Duodenal mucosa (tissue), 2 donors: Measurements from ENCODE around the gene GRPEL1.

Experiments used
- H3K27ac ChIP-seq: one replicate; pipeline ENCODE4 v1.7.0; 2013; ENCODE audit warnings: low read depth, low read length
- H3K27me3 ChIP-seq, 2 donors: one replicate each; pipeline ENCODE4 v1.7.0; 2013; ENCODE audit warnings: low read length in 2 of 2, control low read depth in 1 of 2; ENCODE audit not compliant: insufficient read depth in 2 of 2, control insufficient read depth in 1 of 2
- H3K36me3 ChIP-seq, 2 donors: one replicate each; pipeline ENCODE4 v1.7.0; 2013; ENCODE audit warnings: low read length in 2 of 2, control low read depth in 1 of 2; ENCODE audit not compliant: insufficient read depth in 2 of 2, control insufficient read depth in 1 of 2
- H3K4me1 ChIP-seq, 2 donors: one replicate each; pipeline ENCODE4 v1.7.0; 2013; ENCODE audit warnings: low read length in 2 of 2, control low read depth in 1 of 2; ENCODE audit not compliant: insufficient read depth in 2 of 2, control insufficient read depth in 1 of 2
- H3K4me3 ChIP-seq, 2 donors: one replicate each; pipeline ENCODE4 v1.7.0; 2013; ENCODE audit warnings: low read length in 2 of 2, low read depth in 1 of 2
- H3K9ac ChIP-seq, 2 donors: one replicate each; pipeline ENCODE4 v1.7.0; 2013; ENCODE audit warnings: low read length in 2 of 2, low read depth in 1 of 2
- H3K9me3 ChIP-seq, 2 donors: one replicate each; pipeline ENCODE4 v1.7.0; 2013; ENCODE audit warnings: low read length in 2 of 2, control low read depth in 1 of 2; ENCODE audit not compliant: control insufficient read depth in 1 of 2

GRPEL1 gene

GRCh38 chr4:7067126-7067451 is 775 bp downstream of the GRPEL1 start:
- H3K27ac ChIP-seq: no peak overlapping the region
- no peaks in the 10 kb centered on the region for H3K9me3 ChIP-seq
- H3K27me3 ChIP-seq: no peaks in the 10 kb centered on the region
- H3K36me3 ChIP-seq: peaks cover 6 to 27% of the 10 kb centered on the region in 2 donors
- H3K4me3 ChIP-seq: peak overlapping the region; percentile 83 to 86
- peaks cover 19% of the 10 kb centered on the region in 2 donors for H3K4me1 ChIP-seq
- peak overlapping the region; percentile 69 to 74 for H3K9ac ChIP-seq

- peaks cover 12 to 33% of the 10 kb centered on the region in 2 donors for H3K36me3 ChIP-seq
- peaks cover 19% of the 10 kb centered on the region in 2 donors for H3K4me1 ChIP-seq
- H3K27me3 ChIP-seq: no peaks in the 10 kb centered on the region
- H3K9me3 ChIP-seq: no peaks in the 10 kb centered on the region
- peak overlapping the region in 1 of 2 donors; percentile 74 for H3K9ac ChIP-seq
- H3K27ac ChIP-seq: no peak overlapping the region
- peak overlapping the region; percentile 83 to 86 for H3K4me3 ChIP-seq
These were observed 1.4 kb downstream of the GRPEL1 start for GRCh38 chr4:7066493-7066892.

GRCh38 chr4:7066006-7066405 is 1.9 kb downstream of the GRPEL1 start:
- Histone ChIP-seq H3K4me3 (no peak overlapping the region), H3K36me3 (peaks cover 17 to 38% of the 10 kb centered on the region in 2 donors), H3K27ac (no peak overlapping the region), H3K9ac (no peak overlapping the region), H3K4me1 (peaks cover 19% of the 10 kb centered on the region in 2 donors), H3K27me3 (no peaks in the 10 kb centered on the region), H3K9me3 (no peaks in the 10 kb centered on the region)

- peaks cover 13 to 14% of the 10 kb centered on the region in 2 donors for H3K4me1 ChIP-seq
- no peak overlapping the region for H3K27ac ChIP-seq
- no peak overlapping the region for H3K4me3 ChIP-seq
- H3K27me3 ChIP-seq: no peaks in the 10 kb centered on the region
- no peaks in the 10 kb centered on the region for H3K9me3 ChIP-seq
- peaks cover 34 to 64% of the 10 kb centered on the region in 2 donors for H3K36me3 ChIP-seq
- no peak overlapping the region for H3K9ac ChIP-seq
These were observed 4.5 kb downstream of the GRPEL1 start for GRCh38 chr4:7063362-7063761.

GRCh38 chr4:7062816-7063215 is 5.0 kb downstream of the GRPEL1 start:
- no peaks in the 10 kb centered on the region for H3K9me3 ChIP-seq
- H3K4me3 ChIP-seq: no peak overlapping the region
- peaks cover 34 to 68% of the 10 kb centered on the region in 2 donors for H3K36me3 ChIP-seq
- H3K9ac ChIP-seq: no peak overlapping the region
- peaks cover 13 to 14% of the 10 kb centered on the region in 2 donors for H3K4me1 ChIP-seq
- no peak overlapping the region for H3K27ac ChIP-seq
- H3K27me3 ChIP-seq: no peaks in the 10 kb centered on the region

GRCh38 chr4:7061815-7062214 is 6.0 kb downstream of the GRPEL1 start:
- Histone ChIP-seq H3K9ac (no peak overlapping the region), H3K9me3 (no peaks in the 10 kb centered on the region), H3K36me3 (peaks cover 34 to 71% of the 10 kb centered on the region in 2 donors), H3K4me3 (no peak overlapping the region), H3K27ac (no peak overlapping the region), H3K4me1 (peaks cover 8 to 9% of the 10 kb centered on the region in 2 donors), H3K27me3 (no peaks in the 10 kb centered on the region)

GRCh38 chr4:7060346-7061150 is 7.3 kb downstream of the GRPEL1 start:
- Histone ChIP-seq H3K4me3 (no peak overlapping the region), H3K36me3 (peaks cover 34 to 83% of the 10 kb centered on the region in 2 donors), H3K4me1 (no peaks in the 10 kb centered on the region), H3K27ac (no peak overlapping the region), H3K27me3 (no peaks in the 10 kb centered on the region), H3K9ac (no peak overlapping the region), H3K9me3 (no peaks in the 10 kb centered on the region)

- H3K4me1 ChIP-seq: no peaks in the 10 kb centered on the region
- H3K9me3 ChIP-seq: no peaks in the 10 kb centered on the region
- H3K36me3 ChIP-seq: peaks cover 41 to 87% of the 10 kb centered on the region in 2 donors
- H3K4me3 ChIP-seq: no peak overlapping the region
- H3K9ac ChIP-seq: no peak overlapping the region
- no peak overlapping the region for H3K27ac ChIP-seq
- no peaks in the 10 kb centered on the region for H3K27me3 ChIP-seq
These were observed 8.2 kb downstream of the GRPEL1 start for GRCh38 chr4:7059662-7060061.

GRCh38 chr4:7058792-7059191 is 9.1 kb downstream of the GRPEL1 start:
- Histone ChIP-seq H3K4me3 (no peak overlapping the region), H3K9me3 (no peaks in the 10 kb centered on the region), H3K9ac (no peak overlapping the region), H3K4me1 (no peaks in the 10 kb centered on the region), H3K27ac (no peak overlapping the region), H3K27me3 (no peaks in the 10 kb centered on the region), H3K36me3 (peaks cover 44 to 87% of the 10 kb centered on the region in 2 donors)

- Histone ChIP-seq H3K4me3 (no peak overlapping the region), H3K9ac (no peak overlapping the region), H3K9me3 (no peaks in the 10 kb centered on the region), H3K4me1 (peaks cover 0 to 3% of the 10 kb centered on the region in 2 donors), H3K27ac (no peak overlapping the region), H3K36me3 (peaks cover 32 to 79% of the 10 kb centered on the region in 2 donors), H3K27me3 (no peaks in the 10 kb centered on the region)
These were observed 11.9 kb downstream of the GRPEL1 start for GRCh38 chr4:7055990-7056325.
